Astrocyte of the spinal cord (primary cell): Measurements from ENCODE around the gene NOL4L.

Experiments
- DNase-seq: peaks from one replicate; pipeline ENCODE4 v3.0.0; 2011; ENCODE audit warnings: low read depth, low spot score
- H3K4me3 ChIP-seq: 2 replicates; pipeline ENCODE4 v1.5.1; 2011; ENCODE audit warnings: low read depth, mild to moderate bottlenecking, low read length, moderate library complexity
- CTCF ChIP-seq: IDR thresholded peaks from 2 replicates; pipeline ENCODE4 v1.5.1; 2012; ENCODE audit warnings: low read depth, mild to moderate bottlenecking, low read length, inconsistent platforms
- in situ Hi-C: cut with HindIII; loops from 2 replicates; pipeline ENCODE4 v1.10.0; 2017; ENCODE audit warnings: low sequenced_read_pairs

NOL4L gene

DNA sequence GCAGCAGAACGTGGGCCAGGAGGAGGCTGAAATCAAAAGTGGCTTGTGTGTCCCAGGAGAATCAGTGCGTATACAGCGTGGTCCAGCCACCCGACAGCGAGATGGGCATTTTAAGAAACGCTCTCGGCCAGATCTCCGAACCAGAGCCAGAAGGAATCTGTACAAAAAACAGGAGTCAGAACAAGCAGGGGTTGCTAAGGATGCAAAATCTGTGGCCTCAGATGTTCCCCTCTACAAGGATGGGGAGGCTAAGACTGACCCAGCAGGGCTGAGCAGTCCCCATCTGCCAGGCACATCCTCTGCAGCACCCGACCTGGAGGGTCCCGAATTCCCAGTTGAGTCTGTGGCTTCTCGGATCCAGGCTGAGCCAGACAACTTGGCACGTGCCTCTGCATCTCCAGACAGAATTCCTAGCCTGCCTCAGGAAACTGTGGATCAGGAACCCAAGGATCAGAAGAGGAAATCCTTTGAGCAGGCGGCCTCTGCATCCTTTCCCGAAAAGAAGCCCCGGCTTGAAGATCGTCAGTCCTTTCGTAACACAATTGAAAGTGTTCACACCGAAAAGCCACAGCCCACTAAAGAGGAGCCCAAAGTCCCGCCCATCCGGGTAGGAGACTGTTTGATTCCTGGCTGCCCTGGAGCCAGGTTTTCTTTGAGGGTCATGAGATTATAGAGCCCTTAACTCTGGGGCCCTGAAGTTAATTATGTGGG, 151.7 kb downstream of the NOL4L start:
- H3K4me3 ChIP-seq = no peak overlapping the region
- in situ Hi-C loops = no loop called here
- no peak for DNase-seq
- TF ChIP-seq CTCF = no peak

GRCh38 chr20:32432277-32432676, 152.9 kb downstream of the NOL4L start:
- in situ Hi-C loops = no loop called here
- no peak overlapping the region for H3K4me3 ChIP-seq

DNA sequence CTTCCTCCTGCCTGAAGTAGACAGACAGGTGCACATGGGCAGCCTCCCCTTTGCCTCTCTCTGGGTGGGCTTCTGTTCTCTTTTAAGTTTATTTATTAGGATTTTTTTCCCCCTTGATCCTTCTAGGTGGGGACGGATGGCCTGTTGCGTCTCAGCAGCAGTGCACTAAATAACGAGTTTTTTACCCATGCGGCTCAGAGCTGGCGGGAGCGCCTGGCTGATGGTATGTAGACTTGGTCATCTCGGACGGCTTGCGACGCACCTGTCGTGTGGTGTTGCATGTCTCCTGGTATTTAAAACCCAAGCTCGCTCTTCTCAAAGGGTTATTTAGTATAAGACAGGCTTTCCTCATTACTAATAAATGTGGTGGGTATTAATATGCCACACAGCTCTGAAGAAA, 153.7 kb downstream of the NOL4L start:
- no peak for TF ChIP-seq CTCF
- DNase-seq = no peak
- in situ Hi-C loops = no loop called here
- H3K4me3 ChIP-seq = no peak overlapping the region

More at GRCh38 chr20:32432277-32432676, 152.9 kb downstream of the NOL4L start:
- TF ChIP-seq CTCF = no peak
- no peak for DNase-seq

DNA sequence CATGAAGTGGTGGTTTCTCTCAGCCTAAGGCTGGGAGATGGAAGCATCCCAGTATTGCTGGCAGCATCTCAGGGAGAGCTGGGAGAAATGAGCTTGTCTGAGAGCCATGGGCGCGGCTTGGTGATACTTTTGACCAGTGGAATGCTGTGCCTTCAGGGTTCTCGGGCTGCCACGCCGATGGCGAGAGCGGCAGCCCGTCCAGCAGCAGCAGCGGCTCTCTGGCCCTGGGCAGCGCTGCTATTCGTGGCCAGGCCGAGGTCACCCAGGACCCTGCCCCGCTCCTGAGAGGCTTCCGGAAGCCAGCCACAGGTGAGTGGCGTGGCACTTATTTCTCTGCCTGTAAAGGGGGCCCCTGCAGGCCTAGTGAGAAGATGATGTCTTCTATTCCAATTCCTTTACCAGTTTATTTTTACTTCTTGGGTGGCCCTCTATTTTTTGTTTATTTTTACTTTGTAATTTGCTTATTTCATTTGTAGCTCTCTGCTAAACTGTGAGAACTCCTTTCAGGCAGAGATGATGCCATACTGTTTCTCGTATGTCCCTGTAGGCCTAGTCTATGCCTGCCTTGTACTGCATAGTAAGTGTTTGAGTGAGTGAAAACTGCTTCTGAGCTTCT, 155.3 kb downstream of the NOL4L start:
- no peak for TF ChIP-seq CTCF
- in situ Hi-C loops = no loop called here
- no peak for DNase-seq
- H3K4me3 ChIP-seq = no peak overlapping the region

DNA sequence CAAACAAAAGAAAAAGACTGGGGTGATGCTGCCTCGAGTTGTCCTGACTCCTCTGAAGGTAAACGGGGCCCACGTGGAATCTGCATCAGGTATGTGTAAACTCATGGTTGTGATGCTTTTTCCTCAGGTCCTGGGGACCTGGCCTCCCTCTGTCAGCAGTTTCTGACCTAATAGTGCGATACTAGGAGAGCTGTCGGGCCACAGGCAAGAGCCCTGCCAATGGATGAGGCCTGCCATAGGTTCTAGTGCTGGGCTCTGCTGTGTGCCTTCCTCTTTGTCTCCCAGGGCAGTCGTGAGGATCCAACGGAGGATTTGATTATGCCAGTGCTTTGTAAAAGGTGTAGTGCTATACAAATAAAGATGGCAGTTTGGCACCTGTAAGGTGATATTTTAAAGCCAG, 155.8 kb downstream of the NOL4L start:
- in situ Hi-C loops = no loop called here
- no peak for DNase-seq
- no peak for TF ChIP-seq CTCF
- H3K4me3 ChIP-seq = no peak overlapping the region

DNA sequence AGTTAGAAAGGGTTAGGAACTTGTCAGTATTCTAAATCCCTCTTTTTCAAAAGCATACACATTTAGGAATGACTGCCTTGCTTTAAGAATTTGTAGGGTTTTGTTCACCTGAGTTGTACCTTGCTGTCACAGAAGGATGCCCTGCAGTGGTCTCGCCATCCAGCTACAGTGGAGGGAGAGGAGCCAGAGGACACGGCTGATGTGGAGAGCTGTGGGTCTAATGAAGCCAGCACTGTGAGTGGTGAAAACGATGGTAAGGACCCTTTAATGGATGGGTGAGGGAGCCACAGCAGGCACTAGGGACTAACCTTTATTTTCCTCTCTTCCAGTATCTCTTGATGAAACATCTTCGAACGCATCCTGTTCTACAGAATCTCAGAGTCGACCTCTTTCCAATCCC, 157.1 kb downstream of the NOL4L start:
- no peak for DNase-seq
- no peak overlapping the region for H3K4me3 ChIP-seq
- TF ChIP-seq CTCF = no peak
- in situ Hi-C loops = no loop called here
